ENCODE measurements around the gene PPP1R27. TPM values are rescaled to one million over a fixed set of nuclear protein-coding genes. Genes with fewer than 3 reads are reported as not detected.

PPP1R27 gene, protein sequence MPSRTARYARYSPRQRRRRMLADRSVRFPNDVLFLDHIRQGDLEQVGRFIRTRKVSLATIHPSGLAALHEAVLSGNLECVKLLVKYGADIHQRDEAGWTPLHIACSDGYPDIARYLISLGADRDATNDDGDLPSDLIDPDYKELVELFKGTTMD
- not detected for total RNA-seq
- polyA plus RNA-seq, result under 1 TPM; 0.31 to 0.35 TPM

- 96% methylated on average over 26 of the region's 26 CpGs for WGBS
- H3K27me3 ChIP-seq (ENCODE audit: control insufficient read depth in 4 of 4, insufficient read depth in 4 of 4, low read length in 3 of 4), result no peaks in the 10 kb centered on the region
- H3K4me3 ChIP-seq (ENCODE audit: low read depth in 1 of 3, low read length in 3 of 3), result peak within 1 kb of the TSS; percentile 0 to 80 (median 71)
- peak within 1 kb of the TSS; percentile 91 to 94 for H3K27ac ChIP-seq (ENCODE audit: low read depth in 1 of 2, low read length in 2 of 2)
- peaks cover 9 to 30% (median 21%) of the 10 kb centered on the region in 4 donors for H3K4me1 ChIP-seq (ENCODE audit: control insufficient read depth in 4 of 4, insufficient read depth in 4 of 4, low read length in 3 of 4)
- TF ChIP-seq HNF4A (conservative IDR thresholded peaks at IDR 0.05) (no peak), EGR1 (IDR thresholded peaks at IDR 0.05; ENCODE audit: low read depth in 2 of 2) (no peak), CTCF (IDR thresholded peaks at IDR 0.05; ENCODE audit: low read depth, low read length, missing input control) (no peak), GABPA (IDR thresholded peaks at IDR 0.05 in 1 of 2, conservative IDR thresholded peaks at IDR 0.05 in 1 of 2) (no peak), MAX (IDR thresholded peaks at IDR 0.05) (no peak), JUND (IDR thresholded peaks at IDR 0.05) (no peak), ZBTB33 (IDR thresholded peaks at IDR 0.05) (no peak), HNF4G (IDR thresholded peaks at IDR 0.05) (no peak), RAD21 (IDR thresholded peaks at IDR 0.05) (no peak), TAF1 (conservative IDR thresholded peaks at IDR 0.05) (no peak), SP1 (IDR thresholded peaks at IDR 0.05) (no peak), FOXA2 (IDR thresholded peaks at IDR 0.05) (no peak), NR2F2 (IDR thresholded peaks at IDR 0.05) (no peak), ATF3 (IDR thresholded peaks at IDR 0.05) (no peak)
- TF ChIP-seq, protein P1, sequence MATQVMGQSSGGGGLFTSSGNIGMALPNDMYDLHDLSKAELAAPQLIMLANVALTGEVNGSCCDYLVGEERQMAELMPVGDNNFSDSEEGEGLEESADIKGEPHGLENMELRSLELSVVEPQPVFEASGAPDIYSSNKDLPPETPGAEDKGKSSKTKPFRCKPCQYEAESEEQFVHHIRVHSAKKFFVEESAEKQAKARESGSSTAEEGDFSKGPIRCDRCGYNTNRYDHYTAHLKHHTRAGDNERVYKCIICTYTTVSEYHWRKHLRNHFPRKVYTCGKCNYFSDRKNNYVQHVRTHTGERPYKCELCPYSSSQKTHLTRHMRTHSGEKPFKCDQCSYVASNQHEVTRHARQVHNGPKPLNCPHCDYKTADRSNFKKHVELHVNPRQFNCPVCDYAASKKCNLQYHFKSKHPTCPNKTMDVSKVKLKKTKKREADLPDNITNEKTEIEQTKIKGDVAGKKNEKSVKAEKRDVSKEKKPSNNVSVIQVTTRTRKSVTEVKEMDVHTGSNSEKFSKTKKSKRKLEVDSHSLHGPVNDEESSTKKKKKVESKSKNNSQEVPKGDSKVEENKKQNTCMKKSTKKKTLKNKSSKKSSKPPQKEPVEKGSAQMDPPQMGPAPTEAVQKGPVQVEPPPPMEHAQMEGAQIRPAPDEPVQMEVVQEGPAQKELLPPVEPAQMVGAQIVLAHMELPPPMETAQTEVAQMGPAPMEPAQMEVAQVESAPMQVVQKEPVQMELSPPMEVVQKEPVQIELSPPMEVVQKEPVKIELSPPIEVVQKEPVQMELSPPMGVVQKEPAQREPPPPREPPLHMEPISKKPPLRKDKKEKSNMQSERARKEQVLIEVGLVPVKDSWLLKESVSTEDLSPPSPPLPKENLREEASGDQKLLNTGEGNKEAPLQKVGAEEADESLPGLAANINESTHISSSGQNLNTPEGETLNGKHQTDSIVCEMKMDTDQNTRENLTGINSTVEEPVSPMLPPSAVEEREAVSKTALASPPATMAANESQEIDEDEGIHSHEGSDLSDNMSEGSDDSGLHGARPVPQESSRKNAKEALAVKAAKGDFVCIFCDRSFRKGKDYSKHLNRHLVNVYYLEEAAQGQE (IDR thresholded peaks at IDR 0.05), result no peak
- no peaks in the 10 kb centered on the region for H3K9me3 ChIP-seq (ENCODE audit: control insufficient read depth in 4 of 4, low read length in 3 of 4)
- peak within 1 kb of the TSS in 1 of 2 donors; percentile 8 for H3K9ac ChIP-seq (ENCODE audit: low read depth in 1 of 2, low read length in 2 of 2)
- DNase-seq (ENCODE audit: low spot score), result no peak
- no peaks in the 10 kb centered on the region for H3K36me3 ChIP-seq (ENCODE audit: control insufficient read depth in 4 of 4, insufficient read depth in 3 of 4, low read depth in 1 of 4, low read length in 3 of 4)
These were observed at the start of gene PPP1R27 for GRCh38 chr17:81834831-81835267. PPP1R27 (minus strand) TSS chr17:81835050; CDS start chr17:81834953, 97 bp downstream.

All from liver (tissue), 9 donors.